OCI-LY7 (cell line): Measurements from ENCODE around the gene GNAL. TPM values are rescaled to one million over a fixed set of nuclear protein-coding genes. Genes with fewer than 3 reads are reported as not detected.
A peak's percentile ranks its signal among the peaks of the same experiment; 100 is the strongest.

ENCODE experiments used
- BruUV-seq: library from RNA; stranded (reverse); fragments of 400-500 nt; replicated peaks from 2 replicates; lab custom pipeline; 2021; lab: Mats Ljungman, UMichigan
- CTCF ChIA-PET: fragments of 300-600 bp; sonication (Branson Sonifier 250); formaldehyde crosslinking; loops from one replicate; lab custom pipeline; 2022; ENCODE audit warnings: antibody characterized with exemption; ENCODE audit not compliant: unreplicated experiment; lab: Charles Lee
- POLR2A ChIA-PET: fragments of 300-600 bp; sonication (Branson Sonifier 250); formaldehyde crosslinking; loops from one replicate; lab custom pipeline; 2022; ENCODE audit warnings: antibody characterized with exemption; lab: Charles Lee
- DNase-seq: peaks from one replicate; pipeline ENCODE4 v3.0.0-alpha.2; 2015; ENCODE audit warnings: low spot score
- H2AFZ ChIP-seq: fragments of 200-600 bp; sonication (generic), shearing (Covaris generic); 2 replicates; pipeline ENCODE4 v1.6.1; 2014; ENCODE audit warnings: mild to moderate bottlenecking, antibody characterized with exemption, low read length, moderate library complexity
- H3K27ac ChIP-seq: fragments of 200-600 bp; sonication (generic); 2 replicates; pipeline ENCODE4 v1.5.1; 2014; ENCODE audit warnings: mixed run types, low read depth, mild to moderate bottlenecking, moderate library complexity, low read length, inconsistent platforms; ENCODE audit not compliant: poor library complexity, severe bottlenecking
- H3K36me3 ChIP-seq: fragments of 200-600 bp; sonication (generic); 2 replicates; pipeline ENCODE4 v1.6.1; 2014; ENCODE audit warnings: mild to moderate bottlenecking, antibody characterized with exemption, low read length, moderate library complexity, mixed read lengths; ENCODE audit not compliant: insufficient read depth
- H3K4me1 ChIP-seq: fragments of 200-600 bp; sonication (generic); 2 replicates; pipeline ENCODE4 v1.5.1; 2014; ENCODE audit warnings: mild to moderate bottlenecking, low read length; ENCODE audit not compliant: insufficient read depth, poor library complexity, severe bottlenecking
- H3K4me2 ChIP-seq: fragments of 200-600 bp; sonication (generic); 2 replicates; pipeline ENCODE4 v1.6.1; 2014; ENCODE audit warnings: mild to moderate bottlenecking, low read length
- H3K4me3 ChIP-seq: fragments of 200-600 bp; sonication (generic); 2 replicates; pipeline ENCODE4 v1.5.1; 2014; ENCODE audit warnings: mild to moderate bottlenecking, low read depth, low read length; ENCODE audit not compliant: poor library complexity, severe bottlenecking
- H3K79me2 ChIP-seq: fragments of 200-600 bp; sonication (generic); 2 replicates; pipeline ENCODE4 v1.6.1; 2016; ENCODE audit warnings: low read depth, mild to moderate bottlenecking, low read length, moderate library complexity, mixed read lengths; ENCODE audit not compliant: insufficient read depth
- H3K9me2 ChIP-seq: fragments of 200-600 bp; sonication (generic); 2 replicates; pipeline ENCODE4 v1.6.1; 2016; ENCODE audit warnings: mild to moderate bottlenecking, low read length, mixed read lengths; ENCODE audit not compliant: insufficient read depth
- H3K9me3 ChIP-seq: fragments of 200-600 bp; sonication (generic); 2 replicates; pipeline ENCODE4 v1.6.1; 2014; ENCODE audit warnings: mild to moderate bottlenecking, mixed run types, low read length, mixed read lengths
- H4K20me1 ChIP-seq: fragments of 200-600 bp; sonication (generic); 2 replicates; pipeline ENCODE4 v1.6.1; 2014; ENCODE audit warnings: mild to moderate bottlenecking, antibody characterized with exemption, low read length, moderate library complexity, mixed read lengths; ENCODE audit not compliant: insufficient read depth
- CTCF ChIP-seq: fragments of 200-600 bp; sonication (generic); conservative IDR thresholded peaks from 2 replicates; pipeline ENCODE4 v1.5.1; 2014; ENCODE audit warnings: mild to moderate bottlenecking, antibody characterized with exemption, low read length, moderate library complexity, mixed read lengths
- EZH2phosphoT487 ChIP-seq: fragments of 200-600 bp; sonication (generic); IDR thresholded peaks from 2 replicates; pipeline ENCODE4 v1.6.1; 2018; ENCODE audit warnings: low read depth, borderline replicate concordance, mild to moderate bottlenecking, mixed run types, antibody characterized with exemption, low read length, moderate library complexity, mixed read lengths
- intact Hi-C: fragments of 100-400 bp; cut with micrococcal nuclease; formaldehyde crosslinking; loops from one replicate; pipeline ENCODE4 v1.10.0; 2022; ENCODE audit not compliant: unreplicated experiment
- total RNA-seq, 2 experiments: library from RNA; depleted of rRNA in 1 of 2; stranded (reverse); fragments of >200 nt in 1 of 2; shearing (Covaris generic) in 1 of 2; gene quantifications; 2 replicates each; pipeline ENCODE4 v1.2.3, GENCODE V29; 2014 to 2022

The GNAL gene
- total RNA-seq, 2 experiments from 2014 or later: 0.03 to 0.25 TPM

- CTCF ChIA-PET: no interaction called here
- Histone ChIP-seq H3K4me1 (no peaks in the 10 kb centered on the region), H3K4me2 (no peak overlapping the region), H3K4me3 (no peak overlapping the region), H3K27ac (no peak overlapping the region), H3K9me2 (no peaks in the 10 kb centered on the region), H4K20me1 (no peaks in the 10 kb centered on the region), H3K9me3 (no peaks in the 10 kb centered on the region), H3K79me2 (no peaks in the 10 kb centered on the region), H2AFZ (no peak overlapping the region), H3K36me3 (no peaks in the 10 kb centered on the region)
- intact Hi-C loops: no loop called here
- DNase-seq: no peak
- no peak for TF ChIP-seq EZH2phosphoT487
- TF ChIP-seq CTCF: no peak
- BruUV-seq: no TSS peak
- POLR2A ChIA-PET: interaction anchor here (0.7 to 1.0 kb wide), 2 partner anchors 10 to 255 kb away, joined by 3 read pairs; no protein-coding TSS in a partner anchor
These were observed 70.4 kb downstream of the GNAL start for GRCh38 chr18:11759456-11759855.

DNA sequence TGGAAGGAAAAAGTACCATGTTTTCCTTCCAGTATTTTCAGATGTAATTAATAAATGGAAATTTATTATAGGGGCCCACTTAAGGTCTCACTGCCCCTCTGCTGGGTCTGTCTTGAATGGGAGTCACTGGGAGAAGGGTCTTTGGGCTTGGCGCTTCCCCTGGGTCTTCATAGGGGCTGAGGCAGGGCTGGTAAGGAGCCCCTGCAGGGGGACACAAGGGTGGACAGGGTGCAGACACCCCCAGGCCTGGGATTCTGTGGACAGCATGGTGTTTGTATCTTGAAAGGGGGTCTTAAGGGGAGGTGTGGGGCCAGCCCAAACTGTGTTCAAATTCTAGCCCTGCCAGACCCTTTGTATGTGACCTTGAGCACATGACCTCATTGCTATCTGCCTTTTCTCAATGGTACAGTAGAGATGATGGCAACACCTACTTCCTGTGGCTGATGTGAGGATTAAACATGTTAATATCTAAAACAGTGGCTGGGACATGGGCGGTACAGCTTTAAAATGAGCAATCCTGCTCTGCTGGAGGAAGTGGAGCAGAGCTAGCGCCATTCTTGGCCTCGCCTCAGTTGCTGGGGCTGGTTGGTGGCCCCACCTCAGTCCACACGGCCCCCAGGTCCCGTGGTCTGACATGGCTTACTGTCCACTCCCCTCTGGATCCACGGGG is 71.6 kb downstream of the GNAL start:
- BruUV-seq: no TSS peak
- H3K9me2 ChIP-seq: no peaks in the 10 kb centered on the region
- TF ChIP-seq CTCF (no peak), EZH2phosphoT487 (no peak)
- H4K20me1 ChIP-seq: no peaks in the 10 kb centered on the region
- H3K36me3 ChIP-seq: no peaks in the 10 kb centered on the region
- no peak overlapping the region for H3K4me2 ChIP-seq
- no peak overlapping the region for H3K27ac ChIP-seq
- no peaks in the 10 kb centered on the region for H3K4me1 ChIP-seq
- H2AFZ ChIP-seq: peak overlapping the region; percentile 56; the same call in 1 of the 2 replicates
- no peaks in the 10 kb centered on the region for H3K9me3 ChIP-seq
- H3K79me2 ChIP-seq: no peaks in the 10 kb centered on the region
- H3K4me3 ChIP-seq: no peak overlapping the region
- intact Hi-C loops: no loop called here
- POLR2A ChIA-PET: no interaction called here
- CTCF ChIA-PET: no interaction called here
- DNase-seq: peak; percentile 8

GRCh38 chr18:11761553-11761952 is 72.5 kb downstream of the GNAL start:
- DNase-seq: peak; percentile 23
- no peaks in the 10 kb centered on the region for H3K9me2 ChIP-seq
- no peak overlapping the region for H3K27ac ChIP-seq
- H3K36me3 ChIP-seq: no peaks in the 10 kb centered on the region
- no peaks in the 10 kb centered on the region for H3K4me1 ChIP-seq
- ChIA-PET POLR2A (no interaction called here), CTCF (no interaction called here)
- no peak overlapping the region for H3K4me3 ChIP-seq
- H4K20me1 ChIP-seq: no peaks in the 10 kb centered on the region
- no peak overlapping the region for H2AFZ ChIP-seq
- no peak overlapping the region for H3K4me2 ChIP-seq
- no peak for TF ChIP-seq EZH2phosphoT487
- TF ChIP-seq CTCF: peak; percentile 59
- no TSS peak for BruUV-seq
- H3K9me3 ChIP-seq: no peaks in the 10 kb centered on the region
- no peaks in the 10 kb centered on the region for H3K79me2 ChIP-seq
- intact Hi-C loops: no loop called here
